ENCODE data around the gene LAMTOR2.

Gene LAMTOR2

DNA sequence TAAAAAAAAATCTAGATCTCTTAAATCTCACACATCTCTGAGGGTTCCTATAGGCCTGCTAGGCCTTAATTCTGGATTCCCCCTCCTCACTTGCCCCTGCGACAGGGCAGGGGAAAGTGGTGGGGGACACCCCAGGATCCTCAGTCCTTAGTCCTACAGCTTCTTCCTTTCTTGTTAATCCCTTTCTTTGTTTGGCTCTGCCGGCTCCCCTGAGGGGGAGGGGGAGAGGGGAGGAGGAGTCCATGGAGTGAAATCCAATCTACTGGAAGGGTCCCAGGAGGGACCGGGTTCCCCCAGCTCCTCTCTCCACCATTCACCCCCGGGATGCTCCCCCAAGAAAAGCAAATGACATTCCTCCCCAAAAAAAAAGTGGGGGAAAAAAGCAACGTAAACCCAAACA is 19.2 kb downstream of the LAMTOR2 start:
- no peak overlapping the region for H3K4me3 ChIP-seq (ENCODE audit: low read length)
- peaks cover 18% of the 10 kb centered on the region for H3K79me2 ChIP-seq (ENCODE audit: control insufficient read depth, low read length)
- no peak overlapping the region for H3K4me2 ChIP-seq (ENCODE audit: low read length)
- H3K27ac ChIP-seq (ENCODE audit: low read depth, low read length), result no peak overlapping the region
- no peaks in the 10 kb centered on the region for H3K9me2 ChIP-seq (replicated peaks; ENCODE audit: control insufficient read depth, low read length)
- peaks cover 4% of the 10 kb centered on the region for H3K27me3 ChIP-seq (ENCODE audit: control insufficient read depth, low read length)
- H3K4me1 ChIP-seq (ENCODE audit: control insufficient read depth, low read length), result peaks cover 33% of the 10 kb centered on the region
- no peaks in the 10 kb centered on the region for H3K9me3 ChIP-seq (ENCODE audit: control insufficient read depth, insufficient read depth, low read length)
- H3K36me3 ChIP-seq (ENCODE audit: control insufficient read depth, low read length), result peaks cover 6% of the 10 kb centered on the region; the same call in 1 of the 2 replicates
- TF ChIP-seq EZH2phosphoT487 (IDR thresholded peaks at IDR 0.05; ENCODE audit: borderline replicate concordance, low read length), result no peak
- TF ChIP-seq, protein P1, sequence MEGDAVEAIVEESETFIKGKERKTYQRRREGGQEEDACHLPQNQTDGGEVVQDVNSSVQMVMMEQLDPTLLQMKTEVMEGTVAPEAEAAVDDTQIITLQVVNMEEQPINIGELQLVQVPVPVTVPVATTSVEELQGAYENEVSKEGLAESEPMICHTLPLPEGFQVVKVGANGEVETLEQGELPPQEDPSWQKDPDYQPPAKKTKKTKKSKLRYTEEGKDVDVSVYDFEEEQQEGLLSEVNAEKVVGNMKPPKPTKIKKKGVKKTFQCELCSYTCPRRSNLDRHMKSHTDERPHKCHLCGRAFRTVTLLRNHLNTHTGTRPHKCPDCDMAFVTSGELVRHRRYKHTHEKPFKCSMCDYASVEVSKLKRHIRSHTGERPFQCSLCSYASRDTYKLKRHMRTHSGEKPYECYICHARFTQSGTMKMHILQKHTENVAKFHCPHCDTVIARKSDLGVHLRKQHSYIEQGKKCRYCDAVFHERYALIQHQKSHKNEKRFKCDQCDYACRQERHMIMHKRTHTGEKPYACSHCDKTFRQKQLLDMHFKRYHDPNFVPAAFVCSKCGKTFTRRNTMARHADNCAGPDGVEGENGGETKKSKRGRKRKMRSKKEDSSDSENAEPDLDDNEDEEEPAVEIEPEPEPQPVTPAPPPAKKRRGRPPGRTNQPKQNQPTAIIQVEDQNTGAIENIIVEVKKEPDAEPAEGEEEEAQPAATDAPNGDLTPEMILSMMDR (IDR thresholded peaks at IDR 0.05; ENCODE audit: low read depth, low read length, poor library complexity, severe bottlenecking), result no peak
- peaks cover 13% of the 10 kb centered on the region for H3F3A ChIP-seq (ENCODE audit: control insufficient read depth, insufficient read depth)
- H4K20me1 ChIP-seq (ENCODE audit: control insufficient read depth, insufficient read depth, low read depth, low read length), result no peaks in the 10 kb centered on the region

DNA sequence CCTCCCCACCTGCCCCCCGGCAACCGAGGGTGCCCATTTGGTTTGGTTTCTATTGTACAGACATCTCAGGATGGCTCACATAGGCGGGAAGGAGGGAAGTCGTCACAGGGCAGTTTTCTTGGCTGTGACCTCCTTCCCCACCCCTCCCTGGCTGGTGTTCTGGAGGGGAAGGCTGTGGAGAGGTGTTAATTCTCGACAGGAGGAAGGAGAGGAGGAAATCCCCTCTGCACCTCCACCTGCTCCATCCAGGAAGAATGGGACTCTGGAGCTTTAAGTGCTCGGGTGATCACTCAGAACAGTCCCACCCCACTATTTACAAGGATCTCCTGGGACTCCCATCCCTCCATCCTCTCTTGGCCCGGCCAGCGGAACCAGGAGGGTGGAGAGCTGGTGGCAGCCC is 20.1 kb downstream of the LAMTOR2 start:
- Histone ChIP-seq H3K4me2 (ENCODE audit: low read length) (peak overlapping the region; percentile 93), H3K79me2 (ENCODE audit: control insufficient read depth, low read length) (peaks cover 18% of the 10 kb centered on the region), H3K36me3 (ENCODE audit: control insufficient read depth, low read length) (peaks cover 6% of the 10 kb centered on the region; the same call in 1 of the 2 replicates), H3K27ac (ENCODE audit: low read depth, low read length) (no peak overlapping the region), H4K20me1 (ENCODE audit: control insufficient read depth, insufficient read depth, low read depth, low read length) (no peaks in the 10 kb centered on the region), H3K27me3 (ENCODE audit: control insufficient read depth, low read length) (peaks cover 4% of the 10 kb centered on the region), H3F3A (ENCODE audit: control insufficient read depth, insufficient read depth) (peaks cover 17% of the 10 kb centered on the region), H3K4me1 (ENCODE audit: control insufficient read depth, low read length) (peaks cover 33% of the 10 kb centered on the region), H3K9me2 (replicated peaks; ENCODE audit: control insufficient read depth, low read length) (no peaks in the 10 kb centered on the region), H3K4me3 (ENCODE audit: low read length) (no peak overlapping the region), H3K9me3 (ENCODE audit: control insufficient read depth, insufficient read depth, low read length) (no peaks in the 10 kb centered on the region)
- TF ChIP-seq EZH2phosphoT487 (IDR thresholded peaks at IDR 0.05; ENCODE audit: borderline replicate concordance, low read length), result no peak
- TF ChIP-seq, protein P1 (IDR thresholded peaks at IDR 0.05; ENCODE audit: low read depth, low read length, poor library complexity, severe bottlenecking), result no peak

DNA sequence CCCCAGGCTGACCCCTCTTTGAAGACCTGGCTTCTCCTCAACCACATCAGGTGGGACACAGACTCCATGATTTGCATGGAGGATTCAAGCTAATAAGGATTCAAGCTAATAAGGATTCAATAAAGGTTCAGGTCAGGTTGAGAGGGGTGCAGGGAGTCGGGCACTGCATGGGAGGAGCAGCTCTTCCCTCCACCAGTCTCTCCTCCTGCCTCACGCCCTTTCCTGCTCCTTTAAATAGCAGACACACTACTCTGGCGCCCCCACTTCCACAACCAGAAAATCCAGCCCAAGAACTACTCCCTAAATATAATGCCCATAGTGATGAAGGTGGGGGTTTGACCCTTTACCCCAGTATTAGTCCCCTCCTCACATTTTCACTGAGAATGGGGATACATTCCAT is 20.6 kb downstream of the LAMTOR2 start:
- Histone ChIP-seq H3K9me3 (ENCODE audit: control insufficient read depth, insufficient read depth, low read length) (no peaks in the 10 kb centered on the region), H3K4me3 (ENCODE audit: low read length) (peak overlapping the region; percentile 94), H4K20me1 (ENCODE audit: control insufficient read depth, insufficient read depth, low read depth, low read length) (no peaks in the 10 kb centered on the region), H3K4me2 (ENCODE audit: low read length) (peak overlapping the region; percentile 93), H3K9me2 (replicated peaks; ENCODE audit: control insufficient read depth, low read length) (no peaks in the 10 kb centered on the region), H3K79me2 (ENCODE audit: control insufficient read depth, low read length) (peaks cover 18% of the 10 kb centered on the region), H3K27ac (ENCODE audit: low read depth, low read length) (no peak overlapping the region), H3K27me3 (ENCODE audit: control insufficient read depth, low read length) (peaks cover 4% of the 10 kb centered on the region), H3K4me1 (ENCODE audit: control insufficient read depth, low read length) (peaks cover 33% of the 10 kb centered on the region), H3F3A (ENCODE audit: control insufficient read depth, insufficient read depth) (peaks cover 19% of the 10 kb centered on the region), H3K36me3 (ENCODE audit: control insufficient read depth, low read length) (peaks cover 6% of the 10 kb centered on the region; the same call in 1 of the 2 replicates)
- no peak for TF ChIP-seq EZH2phosphoT487 (IDR thresholded peaks at IDR 0.05; ENCODE audit: borderline replicate concordance, low read length)
- TF ChIP-seq, protein P1 (IDR thresholded peaks at IDR 0.05; ENCODE audit: low read depth, low read length, poor library complexity, severe bottlenecking), result no peak

Data from DOHH2 (cell line).